Measurements from ENCODE around the gene NOTO.

Gene NOTO

DNA sequence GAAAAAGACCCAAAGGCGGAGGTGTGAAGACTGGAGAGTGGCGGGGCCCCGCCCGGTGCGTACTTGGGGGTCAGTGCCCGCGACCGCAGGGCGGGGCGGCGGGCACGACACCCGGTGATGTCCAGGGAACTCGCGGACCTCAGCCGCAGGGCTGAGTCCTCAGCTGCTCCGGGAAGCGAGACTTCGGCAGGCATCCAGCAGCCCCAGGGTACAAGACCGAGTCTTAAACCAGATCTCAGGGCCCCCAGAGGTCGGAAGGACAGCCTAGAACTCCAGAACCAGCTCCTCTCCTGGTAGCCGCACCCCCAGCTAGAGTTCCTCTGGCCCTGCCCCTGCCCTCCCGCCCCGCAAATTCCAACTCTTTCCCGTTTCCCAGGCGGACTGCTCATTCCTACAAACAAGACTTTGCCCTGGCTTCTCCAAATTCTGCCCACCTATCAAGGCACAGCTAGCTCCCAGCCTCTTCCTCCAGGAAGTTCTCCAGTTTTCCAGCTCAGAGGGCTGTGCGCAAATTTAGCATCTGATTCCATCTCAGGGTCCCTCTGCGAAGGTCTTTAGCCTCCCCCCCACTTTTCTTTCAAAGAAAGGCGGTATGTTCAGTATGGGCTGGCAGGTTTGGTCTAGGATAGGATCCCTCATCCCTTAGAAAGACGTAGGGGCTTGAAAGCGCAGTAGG is 26.0 kb upstream of the NOTO start:
- ChIA-PET POLR2A (interaction anchor here (1.4 to 1.8 kb wide), 4 partner anchors 36 to 283 kb away, joined by 3 to 7 read pairs (median 3); no protein-coding TSS in a partner anchor), CTCF (interaction anchor here (0.8 to 1.9 kb wide), 9 partner anchors 10 to 283 kb away, joined by 3 to 13 read pairs (median 4); partner anchors contain the start of gene EMX1)
- TF ChIP-seq TARDBP (IDR thresholded peaks at IDR 0.05) = no peak
- TF ChIP-seq NFRKB (IDR thresholded peaks at IDR 0.05) = no peak
- no peak for TF ChIP-seq HDGF (IDR thresholded peaks at IDR 0.05; ENCODE audit: borderline replicate concordance)
- no peak for TF ChIP-seq FOXM1 (IDR thresholded peaks at IDR 0.05; ENCODE audit: borderline replicate concordance)
- TF ChIP-seq SUZ12 (IDR thresholded peaks at IDR 0.05) = no peak
- TF ChIP-seq FOXK2 (IDR thresholded peaks at IDR 0.05) = no peak
- no peak for TF ChIP-seq FOXA1 (IDR thresholded peaks at IDR 0.05)
- no peak for TF ChIP-seq ELF4 (IDR thresholded peaks at IDR 0.05)
- no peak for TF ChIP-seq CTBP1 (IDR thresholded peaks at IDR 0.05; ENCODE audit: borderline replicate concordance)
- TF ChIP-seq, protein P1, sequence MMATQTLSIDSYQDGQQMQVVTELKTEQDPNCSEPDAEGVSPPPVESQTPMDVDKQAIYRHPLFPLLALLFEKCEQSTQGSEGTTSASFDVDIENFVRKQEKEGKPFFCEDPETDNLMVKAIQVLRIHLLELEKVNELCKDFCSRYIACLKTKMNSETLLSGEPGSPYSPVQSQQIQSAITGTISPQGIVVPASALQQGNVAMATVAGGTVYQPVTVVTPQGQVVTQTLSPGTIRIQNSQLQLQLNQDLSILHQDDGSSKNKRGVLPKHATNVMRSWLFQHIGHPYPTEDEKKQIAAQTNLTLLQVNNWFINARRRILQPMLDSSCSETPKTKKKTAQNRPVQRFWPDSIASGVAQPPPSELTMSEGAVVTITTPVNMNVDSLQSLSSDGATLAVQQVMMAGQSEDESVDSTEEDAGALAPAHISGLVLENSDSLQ (IDR thresholded peaks at IDR 0.05) = no peak
- TF ChIP-seq L3MBTL2 (conservative IDR thresholded peaks at IDR 0.05) = no peak
- no peak for TF ChIP-seq SP1 (IDR thresholded peaks at IDR 0.05)
- no peak for TF ChIP-seq ZNF384 (IDR thresholded peaks at IDR 0.05)
- no peak for DNase-seq (ENCODE audit: extremely low spot score)

DNA sequence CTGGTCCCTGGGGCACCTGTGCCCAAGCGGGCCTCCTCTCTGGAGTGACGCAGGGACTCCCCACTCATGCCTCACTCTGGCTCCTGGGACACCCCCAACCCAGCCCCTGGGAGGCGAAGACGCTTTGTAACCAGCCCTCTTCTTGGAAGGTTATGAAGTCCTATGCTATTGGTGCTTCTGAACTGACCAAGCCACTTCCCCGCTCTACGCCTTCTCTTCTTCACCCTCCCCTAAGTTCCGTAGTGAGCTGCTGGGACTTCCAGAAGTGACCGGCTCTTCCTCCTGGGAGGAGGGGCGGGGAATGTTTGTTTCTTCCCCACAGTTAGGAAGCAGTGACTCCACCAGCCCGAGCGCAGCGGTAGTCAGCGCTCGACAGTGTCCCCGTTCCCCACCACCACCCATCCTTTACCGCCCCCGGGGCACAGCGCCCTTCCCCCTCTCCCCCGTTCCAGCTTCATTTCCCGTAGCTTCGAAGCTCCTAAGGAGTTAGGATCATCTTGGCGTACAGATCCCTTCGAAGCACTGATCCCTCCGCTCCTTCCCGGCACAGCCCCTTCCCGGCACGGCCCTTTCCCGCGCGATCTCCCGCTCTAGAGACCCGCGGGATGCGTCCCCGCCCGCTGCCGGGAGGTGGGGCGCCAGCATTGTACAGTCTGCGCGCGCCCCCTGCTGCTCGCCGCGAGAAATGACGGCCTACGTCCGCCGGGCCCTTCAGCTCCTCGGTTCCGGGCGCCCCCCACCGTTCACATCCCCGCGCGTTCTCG is 25.3 kb upstream of the NOTO start:
- POLR2A ChIA-PET = interaction anchor here (0.6 to 1.8 kb wide), 6 partner anchors 18 to 284 kb away, joined by 3 to 7 read pairs (median 3); no protein-coding TSS in a partner anchor
- TF ChIP-seq, protein P1 (IDR thresholded peaks at IDR 0.05) = no peak
- 0 out of 2 replicates have a peak, but pooled peaks have one; percentile 19 for TF ChIP-seq FOXM1 (IDR thresholded peaks at IDR 0.05; ENCODE audit: borderline replicate concordance)
- no peak for TF ChIP-seq CTBP1 (IDR thresholded peaks at IDR 0.05; ENCODE audit: borderline replicate concordance)
- no peak for TF ChIP-seq FOXK2 (IDR thresholded peaks at IDR 0.05)
- peak; percentile 98 for TF ChIP-seq L3MBTL2 (conservative IDR thresholded peaks at IDR 0.05)
- TF ChIP-seq HDGF (IDR thresholded peaks at IDR 0.05; ENCODE audit: borderline replicate concordance) = no peak
- CTCF ChIA-PET = interaction anchor here (0.6 to 1.9 kb wide), 20 partner anchors 9 to 491 kb away, joined by 3 to 13 read pairs (median 4); partner anchors contain the start of genes EMX1, SFXN5 and SPR
- DNase-seq (ENCODE audit: extremely low spot score) = peak; percentile 94

- DNase-seq (ENCODE audit: extremely low spot score) = no peak
- ChIA-PET POLR2A (interaction anchor here (0.6 to 1.8 kb wide), 4 partner anchors 17 to 91 kb away, joined by 3 to 7 read pairs (median 3); no protein-coding TSS in a partner anchor), CTCF (interaction anchor here (0.6 to 1.9 kb wide), 20 partner anchors 8 to 491 kb away, joined by 3 to 13 read pairs (median 4); partner anchors contain the start of genes EMX1, SFXN5 and SPR)
- TF ChIP-seq L3MBTL2 (conservative IDR thresholded peaks at IDR 0.05) (no peak), ZNF384 (IDR thresholded peaks at IDR 0.05) (no peak), SUZ12 (IDR thresholded peaks at IDR 0.05) (no peak), ARNT (IDR thresholded peaks at IDR 0.05) (no peak), FOXM1 (IDR thresholded peaks at IDR 0.05; ENCODE audit: borderline replicate concordance) (no peak), LEF1 (IDR thresholded peaks at IDR 0.05; ENCODE audit: borderline replicate concordance) (no peak), NFRKB (IDR thresholded peaks at IDR 0.05) (no peak), BHLHE40 (IDR thresholded peaks at IDR 0.05; ENCODE audit: borderline replicate concordance) (no peak), TARDBP (IDR thresholded peaks at IDR 0.05) (no peak), HDGF (IDR thresholded peaks at IDR 0.05; ENCODE audit: borderline replicate concordance) (no peak), SP1 (IDR thresholded peaks at IDR 0.05) (no peak), CTBP1 (IDR thresholded peaks at IDR 0.05; ENCODE audit: borderline replicate concordance) (no peak), FOXK2 (IDR thresholded peaks at IDR 0.05) (no peak), FOXA1 (IDR thresholded peaks at IDR 0.05) (no peak), ELF4 (IDR thresholded peaks at IDR 0.05) (no peak)
- TF ChIP-seq, protein P1 (IDR thresholded peaks at IDR 0.05) = no peak
Measured at GRCh38 chr2:73177645-73178255, 24.6 kb upstream of the NOTO start.

DNA sequence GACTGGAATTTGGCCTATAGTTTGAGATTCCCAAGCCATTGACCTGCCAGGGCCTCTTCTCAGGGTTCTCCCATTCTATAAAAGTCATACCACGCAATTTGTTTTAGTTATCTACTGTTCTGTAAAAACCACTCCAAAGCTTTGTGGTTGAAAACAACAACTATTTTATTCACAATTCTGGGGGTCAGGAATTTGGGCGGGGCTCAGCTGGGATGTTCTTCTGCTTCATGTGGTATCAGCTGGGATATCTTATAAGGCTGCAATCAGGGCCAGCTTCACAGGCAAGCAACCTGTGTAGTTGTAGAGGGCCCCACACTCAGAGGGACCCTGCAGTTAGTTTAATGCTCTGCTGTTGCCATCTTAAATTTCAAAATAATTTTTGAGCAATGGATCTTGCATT is 16.4 kb upstream of the NOTO start:
- CTCF ChIA-PET = interaction anchor here (1.3 kb wide), 1 partner anchor 9 kb away, joined by 6 read pairs; no protein-coding TSS in a partner anchor
- TF ChIP-seq CTBP1 (IDR thresholded peaks at IDR 0.05; ENCODE audit: borderline replicate concordance) (no peak), ELF4 (IDR thresholded peaks at IDR 0.05) (no peak), ZNF384 (IDR thresholded peaks at IDR 0.05) (no peak), FOXA1 (IDR thresholded peaks at IDR 0.05) (no peak), L3MBTL2 (conservative IDR thresholded peaks at IDR 0.05) (no peak), FOXM1 (IDR thresholded peaks at IDR 0.05; ENCODE audit: borderline replicate concordance) (no peak), ARNT (IDR thresholded peaks at IDR 0.05) (no peak), TARDBP (IDR thresholded peaks at IDR 0.05) (no peak), HDGF (IDR thresholded peaks at IDR 0.05; ENCODE audit: borderline replicate concordance) (no peak), NFRKB (IDR thresholded peaks at IDR 0.05) (no peak), FOXK2 (IDR thresholded peaks at IDR 0.05) (no peak), LEF1 (IDR thresholded peaks at IDR 0.05; ENCODE audit: borderline replicate concordance) (no peak), SP1 (IDR thresholded peaks at IDR 0.05) (no peak), SUZ12 (IDR thresholded peaks at IDR 0.05) (no peak), BHLHE40 (IDR thresholded peaks at IDR 0.05; ENCODE audit: borderline replicate concordance) (no peak)
- TF ChIP-seq, protein P1 (IDR thresholded peaks at IDR 0.05) = no peak
- no peak for DNase-seq (ENCODE audit: extremely low spot score)
- POLR2A ChIA-PET = no interaction called here

Data from HEK293T (cell line).